ENCODE measurements around the gene PAFAH2. TPM values are rescaled to one million over a fixed set of nuclear protein-coding genes. Genes with fewer than 3 reads are reported as not detected.

The PAFAH2 gene
- total RNA-seq, 6 donors from 2014 or later = 12.6 to 20.1 (median 15.1) TPM

DNA sequence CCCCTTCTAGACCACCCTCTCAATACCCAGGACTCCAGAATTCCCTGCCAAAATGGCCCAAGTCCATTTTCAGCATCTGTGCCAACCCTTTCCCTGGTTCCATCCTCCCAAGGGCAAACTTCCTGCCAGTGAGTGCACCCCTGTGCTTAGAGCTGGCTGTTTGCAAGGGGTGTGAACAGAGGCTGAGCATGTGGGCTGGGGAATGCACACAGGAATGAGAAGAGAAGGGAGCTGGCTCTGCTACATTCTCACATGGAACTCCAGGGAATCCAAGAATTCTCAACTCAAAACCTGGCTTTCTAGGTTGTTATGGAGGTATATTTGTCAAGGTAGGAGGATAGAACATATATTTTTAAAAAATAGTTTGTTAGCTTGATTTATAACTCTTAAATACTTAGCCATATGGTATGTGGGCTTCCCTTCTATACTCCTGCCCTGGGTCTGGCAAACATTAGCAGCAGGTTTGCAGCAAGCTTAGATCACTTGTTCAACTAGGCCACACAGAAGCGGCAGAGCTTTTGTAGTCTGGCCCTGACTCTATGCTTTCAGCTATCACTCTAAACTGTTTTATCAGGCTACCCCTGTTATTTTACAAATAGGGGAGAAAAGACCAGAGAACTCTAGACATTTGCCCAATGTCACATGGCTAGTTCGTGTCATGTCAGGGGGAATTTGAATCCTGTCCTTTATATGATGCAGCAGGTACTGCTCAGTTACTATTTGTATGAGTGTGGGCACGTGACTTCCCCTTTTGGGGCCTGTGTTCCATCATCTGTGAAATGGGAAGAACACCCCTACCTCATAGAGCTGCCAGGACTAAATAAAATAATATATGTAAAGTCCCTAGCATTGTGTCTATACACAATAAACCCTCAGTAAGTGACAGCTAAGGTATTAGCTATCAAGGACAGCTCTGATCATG lies 83.5 kb downstream of the PAFAH2 start:
- H3K27ac ChIP-seq = no peak overlapping the region
- H3K4me3 ChIP-seq = no peak overlapping the region
- no peak for TF ChIP-seq POLR2A (IDR thresholded peaks at IDR 0.05)
- TF ChIP-seq CTCF (IDR thresholded peaks at IDR 0.05) = no peak
- peaks cover 0 to 2% (median 0%) of the 10 kb centered on the region in 4 donors for H3K4me1 ChIP-seq
- ATAC-seq (ENCODE audit: low FRiP score in 2 of 2) = no peak
- no peaks in the 10 kb centered on the region for H3K27me3 ChIP-seq
- no peak for DNase-seq
- WGBS, 2 donors = 89 to 94% methylated on average over 3 of the region's 3 CpGs
- H3K9me3 ChIP-seq = no peaks in the 10 kb centered on the region
- no peaks in the 10 kb centered on the region for H3K36me3 ChIP-seq

DNA sequence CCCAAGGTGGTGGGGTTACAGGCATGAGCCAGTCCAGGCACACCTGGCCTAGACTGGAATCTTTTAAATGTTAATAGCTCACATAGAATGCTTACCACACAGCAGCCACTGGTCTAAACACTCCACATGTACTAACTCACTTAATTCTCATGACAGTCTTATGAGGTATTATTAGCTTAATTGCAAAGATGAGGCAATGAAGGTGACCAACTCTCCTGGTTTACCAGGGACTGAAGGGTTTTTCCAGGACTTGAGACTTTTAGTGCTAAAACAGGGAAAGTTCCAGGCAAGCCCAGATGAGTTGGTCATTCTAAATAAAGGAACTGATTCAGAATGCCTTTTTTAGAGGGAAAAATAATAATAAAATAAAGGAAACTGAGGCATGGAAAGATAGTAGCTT lies 84.7 kb downstream of the PAFAH2 start:
- no peak overlapping the region for H3K4me3 ChIP-seq
- DNase-seq (no peak), ATAC-seq (ENCODE audit: low FRiP score in 2 of 2) (no peak)
- H3K9me3 ChIP-seq = no peaks in the 10 kb centered on the region
- no peak overlapping the region for H3K27ac ChIP-seq
- H3K4me1 ChIP-seq = peaks cover 0 to 2% (median 0%) of the 10 kb centered on the region in 4 donors
- no peak for TF ChIP-seq EP300 (IDR thresholded peaks at IDR 0.05)
- no peak for TF ChIP-seq POLR2AphosphoS5 (IDR thresholded peaks at IDR 0.05)
- no peak for TF ChIP-seq CTCF (IDR thresholded peaks at IDR 0.05)
- TF ChIP-seq POLR2A (IDR thresholded peaks at IDR 0.05) = no peak
- H3K27me3 ChIP-seq = no peaks in the 10 kb centered on the region
- no peaks in the 10 kb centered on the region for H3K36me3 ChIP-seq

DNA sequence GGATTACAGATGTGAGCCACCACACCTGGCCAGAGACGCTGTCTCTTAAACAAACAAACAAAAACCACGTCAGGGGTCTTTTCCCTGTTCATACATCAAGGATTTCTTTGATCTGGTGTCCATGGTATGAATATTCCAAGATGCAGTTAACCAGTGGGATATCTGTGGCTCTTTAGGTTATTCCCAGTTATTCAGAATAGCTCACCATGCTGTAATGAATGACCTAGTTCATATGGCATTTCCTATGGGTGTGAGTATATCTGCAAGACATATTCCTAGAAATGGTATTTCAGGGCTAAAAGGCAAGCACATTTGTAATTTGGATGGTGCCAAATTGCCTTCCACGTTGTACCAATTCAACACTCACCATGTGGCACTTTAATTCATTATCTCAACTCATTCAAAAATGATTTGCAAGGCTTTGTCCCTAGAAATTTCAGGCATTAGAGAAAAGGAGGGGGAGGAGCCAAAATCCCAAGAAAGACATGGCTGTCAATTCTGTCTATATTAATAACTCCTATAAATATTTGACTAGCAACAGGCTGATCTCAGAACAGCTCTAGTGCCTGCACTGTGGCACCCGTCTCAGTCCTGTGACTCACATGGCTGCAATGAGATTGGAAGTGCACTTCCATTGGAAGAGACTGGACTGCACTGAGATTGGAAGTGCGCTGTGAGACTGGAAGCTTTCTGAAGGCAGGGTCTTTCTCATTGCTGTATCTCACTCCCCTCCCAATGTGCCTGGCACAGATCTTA lies 85.6 kb downstream of the PAFAH2 start:
- Histone ChIP-seq H3K9me3 (no peaks in the 10 kb centered on the region), H3K4me3 (no peak overlapping the region), H3K27me3 (no peaks in the 10 kb centered on the region), H3K27ac (no peak overlapping the region), H3K36me3 (no peaks in the 10 kb centered on the region), H3K4me1 (peaks cover 0 to under 1% (median 0%) of the 10 kb centered on the region in 4 donors)
- no peak for TF ChIP-seq CTCF (IDR thresholded peaks at IDR 0.05)
- no peak for ATAC-seq (ENCODE audit: low FRiP score in 2 of 2)
- WGBS, 2 donors = 88 to 92% methylated on average over 5 of the region's 5 CpGs
- DNase-seq = no peak

DNA sequence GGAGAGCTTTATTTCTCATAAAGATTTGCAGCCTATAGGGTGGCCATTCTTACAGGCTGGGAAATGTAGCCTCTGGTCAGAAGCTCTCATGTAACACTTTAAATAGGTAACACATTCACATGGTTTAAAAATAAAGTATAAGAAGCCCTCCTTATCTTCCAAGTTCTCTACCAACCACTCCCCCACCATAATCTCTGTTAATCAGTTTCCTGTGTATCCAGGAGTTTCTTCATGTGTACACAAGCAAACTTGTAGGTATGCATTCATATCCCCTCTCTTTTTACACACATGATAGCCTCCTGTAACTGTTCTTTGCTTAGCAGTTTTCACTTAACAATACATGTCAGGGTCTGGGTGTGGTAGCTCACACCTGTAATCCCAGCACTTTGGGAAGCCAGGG lies 86.7 kb downstream of the PAFAH2 start:
- no peaks in the 10 kb centered on the region for H3K27me3 ChIP-seq
- TF ChIP-seq POLR2AphosphoS5 (IDR thresholded peaks at IDR 0.05) = no peak
- TF ChIP-seq POLR2A (IDR thresholded peaks at IDR 0.05) = no peak
- no peak for TF ChIP-seq CTCF (IDR thresholded peaks at IDR 0.05)
- no peak for TF ChIP-seq EP300 (IDR thresholded peaks at IDR 0.05)

More for the DNA sequence above, 86.7 kb downstream of the PAFAH2 start:
- no peak for DNase-seq
- Histone ChIP-seq H3K9me3 (no peaks in the 10 kb centered on the region), H3K4me3 (no peak overlapping the region), H3K4me1 (peaks cover 4 to 11% (median 9%) of the 10 kb centered on the region in 4 donors), H3K27ac (no peak overlapping the region), H3K36me3 (no peaks in the 10 kb centered on the region)
- no peak for ATAC-seq (ENCODE audit: low FRiP score in 2 of 2)

Small RNAs within 50 kb of the gene (small RNA-seq; reads per million reads assigned to genes)
- gene RF00283 (0 reads per million in 4 donors), gene RF00492 (0 reads per million in 4 donors), gene RNU6-110P (0 reads per million in 4 donors)

Other genes with a start within 250 kb of the PAFAH2 start
- 10 to 100 TPM; 22.0 to 91.1 (median 60.5) TPM for gene SELENON, start 197.9 kb downstream of the PAFAH2 start, total RNA-seq
- gene MTFR1L, start 178.1 kb downstream of the PAFAH2 start, total RNA-seq = 10 to 100 TPM; 43.2 to 80.7 (median 53.6) TPM
- gene AUNIP, start 138.6 kb downstream of the PAFAH2 start, total RNA-seq = 1 to 10 TPM in 1 of 6 donors, under 1 TPM in 2, not detected in 3; 0.43 to 1.1 (median 0.74) TPM
- gene PAQR7, start 122.4 kb downstream of the PAFAH2 start, total RNA-seq = 1 to 10 TPM; 1.9 to 9.6 (median 7.0) TPM
- gene STMN1, start 91.6 kb downstream of the PAFAH2 start, total RNA-seq = 100 to 1,000 TPM in 1 of 6 donors, 10 to 100 TPM in 5; 38.3 to 103 (median 52.2) TPM
- gene EXTL1, start 23.7 kb upstream of the PAFAH2 start, total RNA-seq = under 1 TPM in 3 of 6 donors, not detected in 3; under 0.01 to 0.24 (median 0.20) TPM
- under 1 TPM in 3 of 6 donors, not detected in 3; 0.09 to 0.27 (median 0.15) TPM for gene SLC30A2, start 48.1 kb upstream of the PAFAH2 start, total RNA-seq
- under 1 TPM in 3 of 6 donors, not detected in 3; 0.26 to 0.61 (median 0.34) TPM for gene TRIM63, start 69.6 kb upstream of the PAFAH2 start, total RNA-seq
- gene PDIK1L, start 113.8 kb upstream of the PAFAH2 start, total RNA-seq = 10 to 100 TPM in 2 of 6 donors, 1 to 10 TPM in 4; 1.7 to 12.0 (median 8.8) TPM
- 1 to 10 TPM; 1.0 to 6.7 (median 4.7) TPM for gene FAM110D, start 161.0 kb upstream of the PAFAH2 start, total RNA-seq
- not detected for gene C1orf232, start 170.9 kb upstream of the PAFAH2 start, total RNA-seq
- 10 to 100 TPM in 5 of 6 donors, 1 to 10 TPM in 1; 9.8 to 46.5 (median 29.2) TPM for gene ZNF593, start 171.8 kb upstream of the PAFAH2 start, total RNA-seq
- not detected for gene ZNF593OS, start 173.8 kb upstream of the PAFAH2 start, total RNA-seq
- 10 to 100 TPM; 20.4 to 98.5 (median 43.1) TPM for gene CNKSR1, start 179.4 kb upstream of the PAFAH2 start, total RNA-seq
- not detected for gene CATSPER4, start 192.5 kb upstream of the PAFAH2 start, total RNA-seq
- gene CEP85, start 236.1 kb upstream of the PAFAH2 start, total RNA-seq = 10 to 100 TPM; 10.1 to 16.8 (median 10.7) TPM

Measured in upper lobe of left lung (tissue), 6 donors.